ENCODE results near the gene CASQ2. TPM values are rescaled to one million over a fixed set of nuclear protein-coding genes. Genes with fewer than 3 reads are reported as not detected.

CASQ2 gene
- total RNA-seq, 1 experiment from 2014 or later: 0.42 TPM

DNA sequence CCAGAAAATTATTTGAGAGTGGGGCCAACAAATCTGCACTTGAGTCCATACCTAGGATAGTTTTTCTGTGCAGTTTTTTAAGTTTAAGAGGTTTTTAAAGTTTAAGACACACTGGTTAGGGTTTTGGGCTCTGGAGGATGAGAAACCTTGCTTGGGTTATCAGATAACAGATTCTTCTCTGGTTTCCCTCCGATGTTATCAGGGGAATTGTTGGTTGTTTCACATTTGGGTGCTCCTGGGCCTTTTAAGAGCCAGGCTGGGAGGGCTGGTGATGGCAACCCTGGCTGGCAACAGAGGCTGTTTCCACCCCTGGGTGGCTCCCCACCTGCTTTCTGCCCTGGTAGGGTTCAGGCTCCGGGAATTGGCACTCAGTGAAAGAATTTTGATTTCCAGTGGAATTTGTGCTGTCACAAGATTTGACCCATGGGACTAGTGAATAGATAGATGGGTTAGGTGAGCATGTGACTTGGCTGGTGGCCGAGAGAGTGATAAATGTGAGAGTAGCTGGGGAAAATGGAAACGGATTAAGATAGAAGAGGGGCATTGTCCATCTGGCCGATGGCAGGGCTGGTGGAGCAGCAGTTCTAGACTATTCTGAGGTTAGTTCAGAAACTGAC lies 111.9 kb downstream of the CASQ2 start:
- DNase-seq (ENCODE audit: low read depth, low spot score): peak; percentile 79
- in situ Hi-C loops (cut with HindIII; ENCODE audit: low pct_unique_long_range_greater_than_20kb, low sequenced_read_pairs): no loop called here

DNA sequence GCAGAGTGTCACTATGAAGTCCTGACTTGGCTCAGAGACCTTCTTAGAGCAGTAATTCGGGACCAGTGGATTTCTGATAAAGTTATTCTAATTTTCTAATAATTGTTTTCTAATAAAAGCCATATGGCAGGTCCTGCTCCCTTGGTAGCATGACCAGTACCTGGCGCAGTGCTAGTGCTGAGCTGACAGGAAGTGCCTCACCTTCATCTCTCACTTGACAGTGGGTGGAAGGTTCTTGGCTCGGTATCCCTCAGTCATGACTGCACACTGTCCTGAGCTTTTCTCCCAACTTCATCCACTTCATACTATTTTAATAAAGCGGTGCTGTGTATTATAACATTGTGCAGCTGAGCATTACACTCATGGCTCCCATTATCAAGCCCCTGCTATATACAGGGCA lies 112.6 kb downstream of the CASQ2 start:
- in situ Hi-C loops (cut with HindIII; ENCODE audit: low pct_unique_long_range_greater_than_20kb, low sequenced_read_pairs): no loop called here

DNA sequence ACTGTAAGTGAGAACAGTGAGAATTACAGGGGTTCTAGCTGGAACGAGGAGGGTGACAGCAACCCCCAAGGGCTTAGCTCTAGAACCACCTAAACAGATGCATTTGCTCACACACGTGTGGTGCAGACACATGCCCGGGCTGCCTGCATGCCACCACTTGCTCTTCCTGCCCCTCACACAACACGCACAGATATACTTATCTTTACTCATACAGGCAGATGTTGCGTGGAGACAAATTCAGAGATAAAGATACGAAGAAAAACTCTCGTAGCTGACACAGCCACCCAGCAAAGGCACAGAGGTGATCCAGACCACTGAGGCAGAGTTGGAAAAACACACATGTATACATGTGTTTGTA lies 113.2 kb downstream of the CASQ2 start:
- in situ Hi-C loops (cut with HindIII; ENCODE audit: low pct_unique_long_range_greater_than_20kb, low sequenced_read_pairs): no loop called here
- DNase-seq (ENCODE audit: low read depth, low spot score): no peak

More for the DNA sequence above, 112.6 kb downstream of the CASQ2 start:
- no peak for DNase-seq (ENCODE audit: low read depth, low spot score)

DNA sequence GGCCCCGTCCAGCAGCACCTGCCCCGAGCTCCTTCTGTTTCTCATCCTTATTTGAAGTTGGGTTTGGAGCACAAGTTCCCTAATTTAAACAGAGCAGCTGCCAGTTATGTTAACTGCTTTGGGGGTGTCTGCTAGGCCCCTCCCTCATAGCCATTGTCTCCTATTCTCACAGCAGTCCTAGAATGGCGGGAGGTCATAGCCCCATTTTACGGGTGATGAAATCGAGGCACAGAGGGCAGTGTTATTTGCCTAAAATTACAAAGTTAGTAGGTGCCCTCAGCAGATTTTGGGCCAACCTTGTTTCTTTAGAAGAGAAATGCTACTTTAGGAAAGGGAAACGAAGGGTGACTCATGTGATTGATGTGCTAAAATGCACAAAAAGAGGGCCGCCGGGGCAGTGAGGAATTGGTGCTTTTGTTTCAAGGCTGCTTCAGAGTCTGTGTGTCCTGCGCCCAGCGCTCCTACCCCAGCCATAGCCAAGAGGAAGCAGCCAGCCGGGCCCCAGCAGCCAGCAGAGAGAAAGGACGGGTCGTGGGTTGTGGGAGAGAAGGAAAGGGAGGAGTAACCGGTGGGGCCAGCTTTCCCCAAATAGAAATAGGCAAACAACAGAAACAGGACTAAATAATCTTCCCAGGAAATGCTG lies 113.7 kb downstream of the CASQ2 start:
- DNase-seq (ENCODE audit: low read depth, low spot score): no peak
- in situ Hi-C loops (cut with HindIII; ENCODE audit: low pct_unique_long_range_greater_than_20kb, low sequenced_read_pairs): no loop called here

DNA sequence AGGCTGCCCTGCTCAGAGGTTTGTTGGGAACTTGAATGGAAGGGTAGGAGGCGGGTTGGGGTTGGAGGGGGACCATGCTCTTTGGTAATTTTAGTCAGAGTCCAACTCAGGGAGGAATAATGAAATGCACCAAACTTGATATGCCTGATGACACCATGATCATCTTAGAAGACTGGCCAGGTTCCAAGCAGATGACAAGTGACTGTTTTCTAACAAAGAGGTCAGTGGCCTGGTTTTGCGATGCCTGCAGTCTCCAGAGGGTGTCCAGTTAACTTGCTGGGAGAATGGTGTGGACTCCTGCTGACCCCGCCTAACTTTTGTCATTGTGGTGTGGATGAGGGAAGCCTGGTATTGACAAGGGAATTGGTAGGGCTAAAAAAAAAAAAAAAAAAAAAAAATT lies 114.4 kb downstream of the CASQ2 start:
- in situ Hi-C loops (cut with HindIII; ENCODE audit: low pct_unique_long_range_greater_than_20kb, low sequenced_read_pairs): no loop called here
- DNase-seq (ENCODE audit: low read depth, low spot score): no peak

DNA sequence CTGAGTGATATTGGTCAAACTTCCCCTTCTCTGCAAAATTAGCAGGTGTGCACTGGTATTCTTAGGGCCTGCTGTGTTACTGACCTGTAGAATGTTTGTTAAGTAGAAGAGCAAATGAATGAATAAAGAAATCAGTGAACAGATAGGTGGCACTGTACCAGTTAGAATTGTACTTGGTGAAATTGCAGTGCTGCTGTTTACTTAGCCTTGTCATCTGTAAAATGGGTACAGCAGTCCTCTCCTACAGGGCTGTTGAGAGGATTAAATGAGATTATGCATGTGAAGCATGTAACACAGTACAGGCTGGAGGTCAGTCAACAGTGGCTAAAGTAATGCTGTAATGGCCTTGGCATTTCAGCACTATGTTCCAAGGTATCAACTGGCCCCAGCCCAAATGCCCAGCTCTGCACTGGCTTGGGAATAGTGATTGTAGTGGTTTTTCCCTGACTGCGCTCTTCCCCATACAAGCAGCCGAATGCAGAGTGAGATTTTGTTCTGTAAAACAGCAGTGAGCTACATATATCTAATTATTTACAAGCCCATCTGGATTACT lies 116.2 kb downstream of the CASQ2 start:
- DNase-seq (ENCODE audit: low read depth, low spot score): no peak
- in situ Hi-C loops (cut with HindIII; ENCODE audit: low pct_unique_long_range_greater_than_20kb, low sequenced_read_pairs): no loop called here

DNA sequence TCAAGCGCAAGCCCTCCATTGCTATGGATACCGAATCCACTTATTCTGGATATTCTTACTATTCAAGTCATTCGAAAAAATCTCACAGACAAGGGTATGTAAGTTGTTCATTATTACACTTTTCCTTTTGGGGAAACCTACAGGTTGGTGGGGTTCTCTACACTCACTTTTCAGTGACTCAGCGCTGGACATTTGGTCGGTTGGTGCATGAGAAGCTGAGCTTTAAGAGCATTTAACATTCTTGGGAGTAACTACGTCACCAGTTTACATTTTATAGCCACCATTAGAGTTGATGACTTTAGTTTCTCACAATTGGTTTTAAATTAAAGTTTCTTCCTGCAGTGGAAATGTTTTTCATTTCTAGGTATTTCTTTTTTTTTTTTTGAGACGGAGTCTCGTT lies 117.1 kb downstream of the CASQ2 start:
- in situ Hi-C loops (cut with HindIII; ENCODE audit: low pct_unique_long_range_greater_than_20kb, low sequenced_read_pairs): no loop called here
- DNase-seq (ENCODE audit: low read depth, low spot score): no peak

DNA sequence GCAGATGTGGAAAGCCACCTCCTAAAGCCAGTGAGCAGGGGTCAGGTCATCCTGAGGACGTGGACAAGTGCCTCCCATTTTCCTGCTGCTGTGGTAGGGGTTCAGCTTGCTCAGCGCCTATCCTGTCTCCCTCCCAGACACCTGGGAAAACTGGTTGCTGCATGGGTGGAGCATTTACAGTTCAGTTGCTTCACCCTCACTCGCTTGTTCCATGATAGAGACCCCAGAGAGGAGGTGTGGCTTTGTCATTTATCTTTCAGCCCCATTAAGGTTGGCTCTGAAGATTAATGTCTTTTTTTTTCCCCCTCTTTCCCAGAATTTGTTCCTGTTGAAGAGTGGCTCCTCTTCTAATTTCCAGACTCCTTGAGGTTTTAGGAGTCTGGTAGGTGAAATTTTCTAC lies 117.6 kb downstream of the CASQ2 start:
- DNase-seq (ENCODE audit: low read depth, low spot score): no peak
- in situ Hi-C loops (cut with HindIII; ENCODE audit: low pct_unique_long_range_greater_than_20kb, low sequenced_read_pairs): no loop called here

Other genes starting within 250 kb of the CASQ2 start
- gene VANGL1, start 126.7 kb downstream of the CASQ2 start, total RNA-seq (2014; rRNA removed; shearing (Covaris generic)): 9.1 and 9.9 TPM in 2 replicates
- not detected in 2 replicates for gene NHLH2, start 72.4 kb upstream of the CASQ2 start, total RNA-seq (2014; rRNA removed; shearing (Covaris generic))
- gene SLC22A15, start 207.8 kb upstream of the CASQ2 start, total RNA-seq (2014; rRNA removed; shearing (Covaris generic)): 1.2 and 1.4 TPM in 2 replicates

Measured in SK-MEL-5 (cell line).